ENCODE results near the gene IGFN1. TPM values are rescaled to one million over a fixed set of nuclear protein-coding genes. Genes with fewer than 3 reads are reported as not detected.

Gene IGFN1
- not detected for total RNA-seq
- not detected for total RNA-seq (2013)
- total RNA-seq = 0 to 0.28 (median 0) reads per million in 29 experiments

- H3K4me3 Mint-ChIP-seq = no peak within 1 kb of the TSS
- H3K27ac Mint-ChIP-seq = no peak within 1 kb of the TSS
- DNase-seq = no peak
- H3K27me3 ChIP-seq (replicated peaks in 1 of 2; ENCODE audit: control insufficient read depth in 2 of 2, extremely low read depth in 1 of 2, insufficient read depth in 2 of 2, low read length in 1 of 2) = peaks cover 0 to 17% of the 10 kb centered on the region in 2 experiments
- no peaks in the 10 kb centered on the region for H3K36me3 ChIP-seq (ENCODE audit: control insufficient read depth in 2 of 2, extremely low read depth in 1 of 2, insufficient read depth in 1 of 2, low read length in 1 of 2)
- CTCF ChIA-PET = no interaction called here
- H3K27ac ChIP-seq (ENCODE audit: low read length) = no peak within 1 kb of the TSS
- H3K9me3 Mint-ChIP-seq = no peaks in the 10 kb centered on the region
- H3K36me3 Mint-ChIP-seq = no peaks in the 10 kb centered on the region
- H3K4me1 ChIP-seq (ENCODE audit: control insufficient read depth in 1 of 2, extremely low read depth in 1 of 2, insufficient read depth in 2 of 2, low read length in 2 of 2) = no peaks in the 10 kb centered on the region
- POLR2A ChIA-PET = no interaction called here
- ATAC-seq (replicated peaks in 1 of 4) = no peak
- peaks cover 7 to 25% of the 10 kb centered on the region in 2 donors for H3K27me3 Mint-ChIP-seq
- no peaks in the 10 kb centered on the region for H3K9me3 ChIP-seq
- 55% methylated on average over 4 of the region's 9 CpGs for WGBS (ENCODE audit: insufficient coverage)
- H3K4me3 ChIP-seq (ENCODE audit: control insufficient read depth in 1 of 2, extremely low read depth in 1 of 2, low read length in 1 of 2) = no peak within 1 kb of the TSS
- no peaks in the 10 kb centered on the region for H3K4me1 Mint-ChIP-seq
Observed at GRCh38 chr1:201190624-201191051, at the start of gene IGFN1. TSS of gene IGFN1 (plus strand) at chr1:201190824. CDS start at chr1:201193294, 2,470 bp downstream.

- Histone ChIP-seq H3K4me3 (ENCODE audit: control insufficient read depth in 1 of 2, extremely low read depth in 1 of 2, low read length in 1 of 2) (no peak overlapping the region), H3K27ac (ENCODE audit: low read length) (no peak overlapping the region), H3K9me3 (no peaks in the 10 kb centered on the region), H3K4me1 (ENCODE audit: control insufficient read depth in 1 of 2, extremely low read depth in 1 of 2, insufficient read depth in 2 of 2, low read length in 2 of 2) (no peaks in the 10 kb centered on the region), H3K36me3 (ENCODE audit: control insufficient read depth in 2 of 2, extremely low read depth in 1 of 2, insufficient read depth in 1 of 2, low read length in 1 of 2) (peaks cover 32 to 57% of the 10 kb centered on the region in 2 donors), H3K27me3 (replicated peaks in 1 of 2; ENCODE audit: control insufficient read depth in 2 of 2, extremely low read depth in 1 of 2, insufficient read depth in 2 of 2, low read length in 1 of 2) (no peaks in the 10 kb centered on the region)
- Mint-ChIP-seq H3K9me3 (no peaks in the 10 kb centered on the region), H3K36me3 (peaks cover 62% of the 10 kb centered on the region), H3K4me1 (no peaks in the 10 kb centered on the region), H3K27me3 (no peaks in the 10 kb centered on the region), H3K27ac (no peak overlapping the region), H3K4me3 (no peak overlapping the region)
- no peak for DNase-seq
- 97% methylated on average over 8 of the region's 8 CpGs for WGBS (ENCODE audit: insufficient coverage)
- ChIA-PET POLR2A (interaction anchor here in 1 of 2 donors (0.6 kb wide), 1 partner anchor 27 kb away, joined by 5 read pairs; no protein-coding TSS in a partner anchor), CTCF (no interaction called here)
- no peak for ATAC-seq (replicated peaks in 1 of 4)
Observed at GRCh38 chr1:201140941-201141260, 49.7 kb upstream of the IGFN1 start.

GRCh38 chr1:201141418-201141817 lies 49.2 kb upstream of the IGFN1 start:
- Mint-ChIP-seq H3K4me1 (no peaks in the 10 kb centered on the region), H3K27ac (no peak overlapping the region), H3K4me3 (no peak overlapping the region), H3K36me3 (peaks cover 66% of the 10 kb centered on the region), H3K27me3 (no peaks in the 10 kb centered on the region), H3K9me3 (no peaks in the 10 kb centered on the region)
- H3K27ac ChIP-seq (ENCODE audit: low read length) = no peak overlapping the region
- ATAC-seq (replicated peaks in 1 of 4) = no peak
- H3K4me3 ChIP-seq (ENCODE audit: control insufficient read depth in 1 of 2, extremely low read depth in 1 of 2, low read length in 1 of 2) = no peak overlapping the region
- no peaks in the 10 kb centered on the region for H3K9me3 ChIP-seq
- WGBS (ENCODE audit: insufficient coverage) = 86% methylated on average over 2 of the region's 5 CpGs
- CTCF ChIA-PET = no interaction called here
- no peak for DNase-seq
- no peaks in the 10 kb centered on the region for H3K27me3 ChIP-seq (replicated peaks in 1 of 2; ENCODE audit: control insufficient read depth in 2 of 2, extremely low read depth in 1 of 2, insufficient read depth in 2 of 2, low read length in 1 of 2)
- no peaks in the 10 kb centered on the region for H3K4me1 ChIP-seq (ENCODE audit: control insufficient read depth in 1 of 2, extremely low read depth in 1 of 2, insufficient read depth in 2 of 2, low read length in 2 of 2)
- POLR2A ChIA-PET = interaction anchor here in 1 of 2 donors (0.6 kb wide), 1 partner anchor 28 kb away, joined by 5 read pairs; no protein-coding TSS in a partner anchor
- peaks cover 32 to 58% of the 10 kb centered on the region in 2 donors for H3K36me3 ChIP-seq (ENCODE audit: control insufficient read depth in 2 of 2, extremely low read depth in 1 of 2, insufficient read depth in 1 of 2, low read length in 1 of 2)

GRCh38 chr1:201142011-201142848 lies 48.4 kb upstream of the IGFN1 start:
- Histone ChIP-seq H3K27me3 (replicated peaks in 1 of 2; ENCODE audit: control insufficient read depth in 2 of 2, extremely low read depth in 1 of 2, insufficient read depth in 2 of 2, low read length in 1 of 2) (no peaks in the 10 kb centered on the region), H3K4me3 (ENCODE audit: control insufficient read depth in 1 of 2, extremely low read depth in 1 of 2, low read length in 1 of 2) (no peak overlapping the region), H3K27ac (ENCODE audit: low read length) (no peak overlapping the region), H3K9me3 (no peaks in the 10 kb centered on the region), H3K36me3 (ENCODE audit: control insufficient read depth in 2 of 2, extremely low read depth in 1 of 2, insufficient read depth in 1 of 2, low read length in 1 of 2) (peaks cover 28 to 62% of the 10 kb centered on the region in 2 donors), H3K4me1 (ENCODE audit: control insufficient read depth in 1 of 2, extremely low read depth in 1 of 2, insufficient read depth in 2 of 2, low read length in 2 of 2) (no peaks in the 10 kb centered on the region)
- H3K36me3 Mint-ChIP-seq = peaks cover 72% of the 10 kb centered on the region
- peaks cover 0 to 2% (median 0%) of the 10 kb centered on the region in 3 donors for H3K4me1 Mint-ChIP-seq
- 94% methylated on average over 16 of the region's 16 CpGs for WGBS (ENCODE audit: insufficient coverage)
- H3K9me3 Mint-ChIP-seq = no peaks in the 10 kb centered on the region
- H3K4me3 Mint-ChIP-seq = no peak overlapping the region
- ATAC-seq (replicated peaks in 1 of 4) (no peak), DNase-seq (no peak)
- ChIA-PET CTCF (no interaction called here), POLR2A (no interaction called here)
- H3K27me3 Mint-ChIP-seq = no peaks in the 10 kb centered on the region
- no peak overlapping the region for H3K27ac Mint-ChIP-seq

GRCh38 chr1:201142849-201143725 lies 47.5 kb upstream of the IGFN1 start:
- DNase-seq (no peak), ATAC-seq (replicated peaks in 1 of 4) (no peak)
- no peaks in the 10 kb centered on the region for H3K27me3 Mint-ChIP-seq
- no peak overlapping the region for H3K4me3 Mint-ChIP-seq
- peaks cover 0 to 9% (median 0%) of the 10 kb centered on the region in 3 donors for H3K4me1 Mint-ChIP-seq
- H3K9me3 Mint-ChIP-seq = no peaks in the 10 kb centered on the region
- CTCF ChIA-PET = no interaction called here
- H3K27ac Mint-ChIP-seq = no peak overlapping the region
- Histone ChIP-seq H3K4me1 (ENCODE audit: control insufficient read depth in 1 of 2, extremely low read depth in 1 of 2, insufficient read depth in 2 of 2, low read length in 2 of 2) (no peaks in the 10 kb centered on the region), H3K36me3 (ENCODE audit: control insufficient read depth in 2 of 2, extremely low read depth in 1 of 2, insufficient read depth in 1 of 2, low read length in 1 of 2) (peaks cover 28 to 62% of the 10 kb centered on the region in 2 donors), H3K4me3 (ENCODE audit: control insufficient read depth in 1 of 2, extremely low read depth in 1 of 2, low read length in 1 of 2) (no peak overlapping the region), H3K9me3 (no peaks in the 10 kb centered on the region), H3K27me3 (replicated peaks in 1 of 2; ENCODE audit: control insufficient read depth in 2 of 2, extremely low read depth in 1 of 2, insufficient read depth in 2 of 2, low read length in 1 of 2) (no peaks in the 10 kb centered on the region), H3K27ac (ENCODE audit: low read length) (no peak overlapping the region)
- H3K36me3 Mint-ChIP-seq = peaks cover 76% of the 10 kb centered on the region
- WGBS (ENCODE audit: insufficient coverage) = 98% methylated on average over 9 of the region's 16 CpGs
- POLR2A ChIA-PET = no interaction called here

GRCh38 chr1:201143726-201144635 lies 46.6 kb upstream of the IGFN1 start:
- H3K36me3 Mint-ChIP-seq = peaks cover 75% of the 10 kb centered on the region
- no peak overlapping the region for H3K27ac Mint-ChIP-seq
- POLR2A ChIA-PET = interaction anchor here in 1 of 2 donors (0.6 kb wide), 1 partner anchor 22 kb away, joined by 3 read pairs; no protein-coding TSS in a partner anchor
- peaks cover 0 to 9% (median 0%) of the 10 kb centered on the region in 3 donors for H3K4me1 Mint-ChIP-seq
- Histone ChIP-seq H3K4me3 (ENCODE audit: control insufficient read depth in 1 of 2, extremely low read depth in 1 of 2, low read length in 1 of 2) (no peak overlapping the region), H3K9me3 (no peaks in the 10 kb centered on the region), H3K27ac (ENCODE audit: low read length) (no peak overlapping the region), H3K36me3 (ENCODE audit: control insufficient read depth in 2 of 2, extremely low read depth in 1 of 2, insufficient read depth in 1 of 2, low read length in 1 of 2) (peaks cover 28 to 67% of the 10 kb centered on the region in 2 donors), H3K27me3 (replicated peaks in 1 of 2; ENCODE audit: control insufficient read depth in 2 of 2, extremely low read depth in 1 of 2, insufficient read depth in 2 of 2, low read length in 1 of 2) (no peaks in the 10 kb centered on the region), H3K4me1 (ENCODE audit: control insufficient read depth in 1 of 2, extremely low read depth in 1 of 2, insufficient read depth in 2 of 2, low read length in 2 of 2) (no peaks in the 10 kb centered on the region)
- H3K27me3 Mint-ChIP-seq = no peaks in the 10 kb centered on the region
- ATAC-seq (replicated peaks in 1 of 4) (no peak), DNase-seq (no peak)
- no peak overlapping the region for H3K4me3 Mint-ChIP-seq
- CTCF ChIA-PET = no interaction called here
- 86% methylated on average over 14 of the region's 18 CpGs for WGBS (ENCODE audit: insufficient coverage)
- H3K9me3 Mint-ChIP-seq = no peaks in the 10 kb centered on the region

All from T-cell (primary cell).